ENCODE measurements around the gene LCORL. TPM values are rescaled to one million over a fixed set of nuclear protein-coding genes. Genes with fewer than 3 reads are reported as not detected.

The LCORL gene
- total and polyA plus RNA-seq, 2 donors (not counting 3 experiments of a cell fraction or from before 2014, with no cell fraction given): 2.8 to 23.9 TPM

- ChIA-PET CTCF (interaction anchor here (1.6 kb wide), 1 partner anchor 141 kb away, joined by 5 read pairs; no protein-coding TSS in a partner anchor), POLR2A (no interaction called here)
- no peaks in the 10 kb centered on the region for H3K79me2 ChIP-seq (ENCODE audit: control insufficient read depth, insufficient read depth, low read length)
- dilution Hi-C loops (cut with MboI; ENCODE audit: extremely low pct_ligation_motif_present, low sequenced_read_pairs) (no loop called here), intact Hi-C loops (cut with micrococcal nuclease) (no loop called here)
- H3K9ac ChIP-seq (replicated peaks; ENCODE audit: extremely low read depth, insufficient read depth, low read length): no peak overlapping the region
- no peak overlapping the region for H3K4me2 ChIP-seq (ENCODE audit: insufficient read depth, low read length)
- DNase-seq (ENCODE audit: low read depth, low spot score) (no peak), FAIRE-seq (no peak)
- TF ChIP-seq MAX (IDR thresholded peaks at IDR 0.05; ENCODE audit: insufficient read depth, insufficient read length): no peak
- no peak for TF ChIP-seq JUN (IDR thresholded peaks at IDR 0.05; ENCODE audit: borderline replicate concordance, insufficient read depth, insufficient read length, low read depth)
- no peak for TF ChIP-seq CTCF (IDR thresholded peaks at IDR 0.05; ENCODE audit: extremely low read depth in 1 of 2, insufficient read depth in 1 of 2, low read depth in 1 of 2, low read length in 2 of 2)
- no peak for TF ChIP-seq MYC (IDR thresholded peaks at IDR 0.05; ENCODE audit: low read depth, low read length)
- TF ChIP-seq GATA2 (IDR thresholded peaks at IDR 0.05; ENCODE audit: insufficient read depth, insufficient read length, low read depth, low read length): no peak
- no peak for TF ChIP-seq POLR2A (IDR thresholded peaks at IDR 0.05; ENCODE audit: low read depth, low read length)
- TF ChIP-seq EZH2 (IDR thresholded peaks at IDR 0.05; ENCODE audit: borderline replicate concordance, low read depth, low read length, severe bottlenecking): no peak
- TF ChIP-seq POLR2AphosphoS5 (IDR thresholded peaks at IDR 0.05; ENCODE audit: insufficient read depth, low read depth, low read length): no peak
- TF ChIP-seq FOS (IDR thresholded peaks at IDR 0.05; ENCODE audit: borderline replicate concordance, insufficient read depth, low read length): no peak
- H2AFZ ChIP-seq (ENCODE audit: low read depth, low read length): no peak overlapping the region
- H3K36me3 ChIP-seq (ENCODE audit: control insufficient read depth in 2 of 2, extremely low read depth in 1 of 2, insufficient read depth in 2 of 2, low read length in 2 of 2): no peaks in the 10 kb centered on the region
- H4K20me1 ChIP-seq (replicated peaks; ENCODE audit: control insufficient read depth, extremely low read depth, insufficient read depth, low read length): peaks cover 3% of the 10 kb centered on the region
- H3K9me1 ChIP-seq (replicated peaks; ENCODE audit: control insufficient read depth, extremely low read depth, insufficient read depth, low read length): peaks cover 5% of the 10 kb centered on the region
- no peak overlapping the region for H3K27ac ChIP-seq (ENCODE audit: insufficient read depth, low read depth, low read length)
- no peaks in the 10 kb centered on the region for H3K4me1 ChIP-seq (ENCODE audit: control insufficient read depth, extremely low read depth, insufficient read depth, low read length)
- H3K4me3 ChIP-seq (replicated peaks in 1 of 3; ENCODE audit: insufficient read depth in 1 of 3, low read depth in 1 of 3, low read length in 3 of 3): no peak overlapping the region
- no peaks in the 10 kb centered on the region for H3K9me3 ChIP-seq (replicated peaks; ENCODE audit: control insufficient read depth, insufficient read depth, low read length)
- BruUV-seq (replicated peaks): no TSS peak
- no peaks in the 10 kb centered on the region for H3K27me3 ChIP-seq (ENCODE audit: control insufficient read depth in 2 of 2, insufficient read depth in 2 of 2, low read length in 2 of 2)
Measured at GRCh38 chr4:17958181-17958580, 63.4 kb downstream of the LCORL start.

Measured in endothelial cell of umbilical vein (primary cell).